Stimulated activated CD8-positive, alpha-beta memory T cell treated with anti-CD3 and anti-CD28 coated beads, Interleukin-7, amount 100 ng/mL, for 48 hours (primary cell): ENCODE results near the gene GHRHR.

ENCODE experiments used
- DNase-seq, 2 donors: peaks; one replicate each; pipeline ENCODE4 v3.0.0-alpha.2; 2020; ENCODE audit warnings: low read depth in 1 of 2; ENCODE audit errors: extremely low read depth in 1 of 2

GHRHR gene

GRCh38 chr7:30927559-30927958, 36.2 kb upstream of the GHRHR start:
- DNase-seq, result no peak

GRCh38 chr7:30928254-30928872, 35.4 kb upstream of the GHRHR start:
- DNase-seq, result no peak

GRCh38 chr7:30929686-30930085, 34.1 kb upstream of the GHRHR start:
- DNase-seq, result no peak

- no peak for DNase-seq
These were observed 33.1 kb upstream of the GHRHR start for GRCh38 chr7:30930621-30931020.

- no peak for DNase-seq
These were observed 32.4 kb upstream of the GHRHR start for GRCh38 chr7:30931161-30931928.

GRCh38 chr7:30931929-30932540, 31.7 kb upstream of the GHRHR start:
- no peak for DNase-seq

- DNase-seq, result no peak
These were observed 31.2 kb upstream of the GHRHR start for GRCh38 chr7:30932562-30932961.

- no peak for DNase-seq
These were observed 30.4 kb upstream of the GHRHR start for GRCh38 chr7:30933124-30933974.

- no peak for DNase-seq
These were observed 29.5 kb upstream of the GHRHR start for GRCh38 chr7:30934225-30934624.

GRCh38 chr7:30934732-30935568, 28.8 kb upstream of the GHRHR start:
- DNase-seq, result no peak

GRCh38 chr7:30935569-30935877, 28.2 kb upstream of the GHRHR start:
- DNase-seq, result no peak

GRCh38 chr7:30936650-30937245, 27.0 kb upstream of the GHRHR start:
- no peak for DNase-seq

GRCh38 chr7:30937416-30937815, 26.3 kb upstream of the GHRHR start:
- no peak for DNase-seq

GRCh38 chr7:30938435-30939316, 25.1 kb upstream of the GHRHR start:
- peak; percentile 11 to 46 for DNase-seq

GRCh38 chr7:30941582-30942323, 22.0 kb upstream of the GHRHR start:
- DNase-seq, result no peak

GRCh38 chr7:30950197-30950596, 13.6 kb upstream of the GHRHR start:
- DNase-seq, result no peak

GRCh38 chr7:30954914-30955313, 8.8 kb upstream of the GHRHR start:
- no peak for DNase-seq

GRCh38 chr7:30956704-30957103, 7.0 kb upstream of the GHRHR start:
- no peak for DNase-seq
